Left renal pelvis (tissue), 4 donors: Measurements from ENCODE around the gene PARM1. TPM values are rescaled to one million over a fixed set of nuclear protein-coding genes. Genes with fewer than 3 reads are reported as not detected.
"Not testable (repeated sequence)": the region's sequence is repeated elsewhere in the genome, so short reads cannot be mapped to it uniquely, and the experiment has no call there.

Experiments
- DNase-seq, 4 donors: peaks; one replicate each; pipeline ENCODE4 v3.0.0-alpha.2; 2013; ENCODE audit warnings: low read depth in 4 of 4, low spot score in 3 of 4
- polyA plus RNA-seq, 4 donors: library from polyadenylated mRNA; unstranded; fragments of 120-200 nt; gene quantifications; one replicate each; pipeline ENCODE4 v1.2.1, GENCODE V29; 2013; ENCODE audit not compliant: insufficient read length in 4 of 4

Gene PARM1
- polyA plus RNA-seq, 4 donors: 22.6 to 65.9 (median 50.6) TPM

DNA sequence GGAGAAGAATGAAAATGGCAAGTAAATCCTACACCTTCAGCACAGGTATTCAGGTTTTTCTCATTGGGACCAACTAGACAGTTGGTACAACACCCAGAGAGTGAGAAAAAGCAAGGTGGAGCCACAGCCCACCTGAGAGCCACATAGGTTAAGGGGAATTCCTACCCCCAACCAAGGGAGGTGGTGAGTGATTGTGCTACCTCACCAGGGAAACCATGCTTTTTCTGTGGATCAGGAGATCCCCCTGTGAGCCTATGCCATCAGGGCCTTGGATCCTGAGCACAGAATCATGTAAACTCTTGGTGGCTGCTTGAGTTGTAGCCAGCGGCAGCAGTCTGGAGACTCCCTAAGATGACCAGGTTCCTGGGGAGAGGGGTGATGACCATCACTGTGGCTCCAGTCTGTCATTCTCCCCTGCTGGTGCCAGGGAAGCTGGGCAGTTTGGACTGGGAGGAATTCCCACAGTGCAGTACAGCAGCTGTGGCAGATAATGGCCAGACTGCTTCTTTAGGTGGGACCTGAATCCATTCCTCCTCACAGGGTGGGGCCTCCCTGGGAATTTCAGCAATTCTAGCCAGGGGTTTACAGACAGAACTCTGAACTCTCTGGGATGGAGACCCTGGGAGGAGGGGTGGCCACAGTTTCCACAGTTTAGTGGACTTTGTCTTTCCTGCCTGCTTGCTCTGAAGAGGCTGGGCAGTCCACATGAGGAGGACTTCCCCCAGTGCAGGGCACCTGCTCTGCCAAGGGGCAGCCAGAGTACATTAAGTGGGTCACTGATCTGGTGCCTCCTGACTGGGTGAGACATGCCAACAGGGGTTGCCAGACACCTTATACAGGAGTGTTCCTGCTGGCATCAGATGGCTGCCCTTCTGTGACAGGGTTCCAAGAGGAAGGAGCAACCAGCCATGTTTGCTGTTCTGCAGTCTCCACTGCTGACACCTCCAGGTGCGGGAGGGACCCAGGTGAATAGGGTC, 43.2 kb downstream of the PARM1 start:
- no peak for DNase-seq

DNA sequence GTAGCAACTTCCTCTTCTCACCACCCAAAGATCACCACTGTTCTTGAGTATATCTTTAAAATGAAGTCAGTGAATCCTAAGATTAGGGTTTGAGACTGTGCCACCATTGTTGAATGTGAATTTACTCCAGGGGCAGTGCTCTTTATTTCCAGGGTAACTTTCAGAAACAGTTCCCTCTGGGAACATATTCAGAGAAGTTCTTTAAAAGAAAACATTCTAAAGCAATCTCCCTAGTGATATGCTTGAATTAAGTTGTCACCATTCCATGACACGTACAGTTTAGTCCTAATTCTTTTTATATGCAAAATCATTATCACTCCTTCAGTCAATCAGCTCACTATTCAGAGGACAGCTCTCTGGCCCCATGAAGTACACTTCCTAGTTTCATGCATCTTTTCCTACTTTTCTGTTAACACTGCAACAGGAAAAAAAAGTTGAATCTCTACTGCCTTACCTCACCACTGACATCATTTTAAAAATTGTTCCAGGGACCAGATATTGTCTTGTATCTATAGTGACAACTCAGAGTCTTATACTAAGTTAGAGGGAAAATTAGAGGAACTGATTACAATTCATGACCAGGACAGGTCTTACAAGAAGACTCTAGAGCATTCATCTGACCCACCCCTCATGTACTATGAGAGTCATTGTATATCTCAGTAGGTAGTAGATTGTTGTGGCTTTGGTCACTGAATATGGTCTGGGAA, 49.8 kb downstream of the PARM1 start:
- DNase-seq: no peak

DNA sequence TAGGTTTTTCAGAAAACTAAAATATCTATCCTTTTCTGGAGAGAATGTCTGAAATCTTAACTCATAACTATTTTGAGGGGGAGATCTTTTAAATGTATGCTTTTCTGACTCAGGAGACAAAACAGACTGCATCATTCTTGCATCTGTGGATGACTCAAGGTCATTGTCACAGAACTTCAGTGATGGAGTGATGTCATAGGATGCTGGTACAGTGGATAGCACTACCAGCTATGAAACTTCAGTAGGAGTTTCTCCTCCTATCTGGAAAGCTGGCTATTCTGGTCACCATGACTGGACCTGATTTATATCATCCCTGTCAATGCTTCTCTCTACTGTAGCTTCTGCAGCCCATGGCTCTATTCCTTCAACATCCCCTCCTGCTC, 50.3 kb downstream of the PARM1 start:
- DNase-seq: no peak

DNA sequence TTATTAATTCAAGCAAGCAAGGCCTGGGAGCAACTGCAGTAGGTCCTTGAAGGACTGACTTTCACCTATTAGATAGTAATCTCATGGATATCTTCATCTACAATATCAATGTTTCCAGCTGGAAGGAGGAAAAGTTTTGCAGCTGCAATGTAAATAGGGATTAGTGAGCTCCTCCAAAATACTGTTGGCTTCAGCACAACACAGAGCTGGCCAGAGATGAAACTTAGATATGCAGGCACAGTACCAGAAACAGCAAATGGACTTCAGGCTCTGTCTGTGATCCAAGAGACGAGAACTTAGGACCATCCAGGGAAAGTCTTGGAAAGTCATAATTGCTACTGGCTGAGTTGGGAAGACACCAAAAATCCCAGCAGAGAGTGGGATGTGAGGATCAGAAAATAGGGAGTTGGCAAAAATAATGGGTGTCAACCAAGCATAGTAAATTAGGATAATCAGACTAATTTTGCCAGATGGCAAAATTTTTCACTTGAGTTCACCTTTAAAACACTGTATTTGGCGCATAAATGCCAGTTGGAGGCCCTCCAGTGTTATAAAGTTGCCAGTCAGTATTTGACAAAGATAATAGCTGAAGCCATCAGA, 57.5 kb downstream of the PARM1 start:
- no peak for DNase-seq

DNA sequence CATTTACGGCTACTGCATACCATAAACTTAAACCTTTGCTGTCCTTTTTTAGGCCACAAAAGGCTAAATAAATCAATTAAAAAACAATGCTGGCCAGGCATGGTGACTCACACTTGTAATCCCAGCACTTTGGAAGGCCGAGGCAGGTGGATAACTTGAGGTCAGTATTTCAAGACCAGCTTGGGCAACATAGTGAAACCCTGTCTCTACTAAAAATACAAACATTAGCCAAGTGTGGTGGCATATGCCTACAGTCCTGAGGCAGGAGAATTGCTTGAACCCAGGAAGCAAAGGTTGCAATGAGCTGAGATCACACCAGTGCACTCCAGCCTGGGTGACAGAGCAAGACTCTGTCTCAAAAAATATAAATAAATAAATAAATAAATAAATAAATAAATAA, 61.5 kb downstream of the PARM1 start:
- not testable (repeated sequence) for DNase-seq

DNA sequence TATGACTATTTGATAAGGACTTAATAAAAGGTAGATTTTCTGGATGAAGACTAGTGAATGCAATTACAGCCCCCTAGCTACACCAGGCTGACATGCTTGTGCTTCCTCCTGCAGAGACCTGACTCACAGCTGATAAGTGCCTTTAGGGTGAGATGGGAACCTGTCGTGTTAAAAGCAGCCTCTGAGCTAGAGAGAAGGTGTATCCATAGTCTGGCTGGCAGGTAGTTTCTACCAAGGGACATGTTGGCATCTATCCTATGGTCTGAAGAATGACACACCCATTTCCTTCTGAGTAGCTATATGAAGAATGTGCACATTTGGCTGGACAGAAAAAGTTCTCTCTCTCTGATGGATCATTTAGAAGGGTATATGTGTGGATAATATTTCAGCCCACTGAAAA, 64.1 kb downstream of the PARM1 start:
- DNase-seq: no peak

DNA sequence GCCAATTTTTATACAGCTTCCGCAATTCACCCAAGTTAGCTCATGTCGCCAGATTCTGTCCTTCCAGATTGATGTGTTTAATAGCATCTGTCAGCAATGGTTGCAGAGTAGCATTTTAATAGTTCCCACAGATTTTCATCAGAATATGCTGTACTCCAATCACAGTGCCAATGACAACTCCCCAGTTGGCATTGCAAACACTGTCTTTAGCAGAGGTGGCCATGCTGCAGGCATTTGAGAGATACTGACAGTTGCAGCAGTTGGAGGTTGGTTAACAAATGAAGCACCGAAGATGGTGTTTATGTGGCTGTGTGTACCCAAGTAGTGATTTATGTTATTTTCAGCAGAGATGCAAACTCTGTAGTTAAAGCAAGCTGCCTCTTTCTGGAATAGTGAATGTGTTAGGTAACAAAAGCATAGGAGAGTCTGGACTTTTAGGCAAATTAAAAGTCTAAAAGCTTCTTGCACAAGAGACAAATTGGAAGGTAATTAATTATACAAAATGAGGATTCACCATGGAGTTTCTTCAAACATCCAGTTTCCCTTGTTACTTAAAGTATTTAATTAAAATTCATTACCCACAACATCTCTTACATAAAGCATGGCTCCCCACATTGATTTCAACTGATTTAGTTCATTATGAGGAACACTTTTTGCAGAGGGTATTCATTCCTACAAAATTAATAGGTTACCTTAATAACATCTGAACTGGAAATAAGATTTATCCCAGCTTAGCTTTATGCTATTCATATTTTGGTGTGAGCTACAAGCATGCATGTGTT, 65.2 kb downstream of the PARM1 start:
- no peak for DNase-seq

DNA sequence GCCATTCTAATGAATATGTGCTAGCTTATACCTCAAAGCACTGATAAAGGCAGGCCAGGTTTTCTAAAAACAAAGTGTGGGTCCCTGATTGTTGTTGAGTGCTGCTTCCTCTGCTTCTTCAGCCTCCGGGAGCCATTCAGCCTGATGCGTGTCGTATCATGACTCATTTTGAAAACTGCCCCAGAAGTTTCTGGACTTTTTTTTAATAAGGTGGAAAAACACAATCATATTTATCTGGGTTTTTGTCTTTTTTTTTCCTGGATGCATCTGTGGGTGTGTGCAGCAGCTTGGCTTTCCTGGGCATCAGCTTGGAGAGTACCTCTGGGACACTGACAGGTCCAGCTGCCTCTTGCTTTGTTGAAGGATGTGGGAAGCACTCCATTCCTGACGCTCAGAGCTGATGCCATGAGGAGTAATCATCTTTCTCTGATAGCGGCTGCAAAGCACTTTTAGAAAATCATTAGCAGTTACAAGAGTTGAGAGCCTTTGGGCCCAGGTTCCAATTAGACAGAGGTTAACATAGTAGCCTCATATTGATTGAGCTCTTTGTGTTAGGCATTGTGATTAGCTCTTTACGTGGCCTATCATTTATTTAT, 66.9 kb downstream of the PARM1 start:
- no peak for DNase-seq

DNA sequence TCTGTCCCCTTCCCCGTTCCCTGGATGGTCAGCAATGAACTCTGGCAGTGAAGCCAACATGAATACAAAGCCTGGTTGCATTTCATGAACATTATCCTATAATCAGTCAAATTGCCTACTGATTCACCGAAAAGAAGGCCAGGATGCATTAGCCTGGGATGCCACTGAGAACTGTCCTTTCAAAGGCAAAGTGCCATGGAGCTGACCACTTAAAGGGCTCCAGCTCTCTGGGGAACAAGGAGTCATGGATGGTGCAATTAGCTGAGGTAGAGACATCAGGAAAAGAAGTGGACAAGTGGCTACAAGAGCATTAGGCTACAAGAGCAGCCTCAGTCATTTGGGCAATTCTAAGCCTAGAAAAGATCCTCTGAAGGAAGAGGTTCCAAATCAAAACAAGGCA, 69.0 kb downstream of the PARM1 start:
- no peak for DNase-seq

DNA sequence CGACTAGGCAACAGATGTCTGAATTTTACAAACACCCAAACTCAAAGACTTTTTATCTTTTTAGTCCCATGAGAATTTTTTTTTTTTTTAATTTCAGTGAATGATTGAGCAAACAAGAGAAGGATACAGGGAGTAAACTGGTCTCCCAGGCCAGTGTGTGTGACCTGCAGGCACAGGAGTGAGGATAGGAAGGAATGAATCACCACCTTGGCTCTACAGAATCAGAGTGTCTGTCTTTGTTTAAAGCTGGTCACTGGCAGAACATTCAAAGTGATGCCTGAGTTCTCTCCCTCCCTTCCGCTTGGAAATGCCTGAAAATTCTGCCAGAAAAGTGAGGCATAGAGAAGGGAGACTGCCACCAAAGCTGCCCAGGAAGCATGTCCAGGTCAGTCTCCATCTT, 69.5 kb downstream of the PARM1 start:
- no peak for DNase-seq

DNA sequence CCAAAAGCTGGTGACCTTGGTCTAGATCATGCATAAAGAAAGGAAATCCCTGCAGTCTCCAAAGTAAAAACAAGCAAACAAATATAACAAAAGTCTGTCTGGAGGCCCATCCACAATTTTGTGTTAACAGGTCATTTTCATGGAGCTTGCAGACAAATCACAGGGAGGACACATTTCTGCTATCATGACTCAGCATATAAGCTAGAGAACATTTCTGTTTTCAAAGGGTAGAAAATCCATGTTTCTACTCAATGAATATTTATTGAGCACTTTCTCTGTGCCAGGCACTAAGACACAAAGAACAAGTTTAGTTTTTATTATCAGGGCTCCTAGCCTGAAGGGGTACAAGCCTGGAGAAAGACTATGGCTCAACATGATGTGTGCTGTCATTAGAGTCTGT, 71.1 kb downstream of the PARM1 start:
- DNase-seq: no peak

DNA sequence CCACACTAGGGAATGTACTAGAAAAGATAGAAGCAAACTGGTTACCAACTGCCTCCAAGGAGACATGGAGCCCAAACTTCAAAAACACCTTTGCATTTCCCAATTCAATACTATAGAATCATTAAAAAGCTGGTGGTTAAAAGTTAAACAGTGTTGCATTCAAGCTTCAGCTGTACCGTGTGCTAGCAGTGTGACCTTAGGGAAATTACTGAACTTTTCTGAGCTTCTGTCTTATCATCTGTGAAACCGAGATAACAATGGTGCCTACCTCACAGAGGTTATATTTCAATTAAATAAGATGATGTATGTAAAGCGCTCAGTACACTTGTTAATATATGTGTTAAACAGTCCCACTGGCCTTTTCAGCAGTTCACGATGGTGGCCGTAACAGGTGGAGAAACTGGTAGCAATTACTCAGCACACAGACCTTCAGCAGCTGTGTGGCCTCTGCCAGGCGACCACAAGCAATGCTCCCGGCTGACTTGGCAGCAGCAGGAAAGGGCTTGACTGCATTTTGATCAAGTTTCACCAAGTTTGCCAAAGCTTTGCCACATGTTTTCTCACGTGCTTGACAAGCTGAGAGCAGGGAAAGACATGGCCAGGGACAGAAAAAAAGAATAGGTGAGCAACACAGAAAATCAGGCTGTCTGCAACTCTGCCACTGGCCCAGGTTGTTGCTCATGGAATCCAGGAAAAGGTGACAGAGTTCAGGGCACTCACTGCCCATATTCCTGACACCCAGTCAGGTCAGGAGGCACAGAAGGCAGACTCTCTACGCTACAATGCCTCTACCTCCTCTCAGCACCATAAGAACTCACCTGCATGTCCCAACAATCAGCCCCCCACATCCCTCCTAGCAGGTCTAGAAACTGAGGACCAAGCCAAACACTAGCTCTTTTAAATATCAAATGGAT, 72.1 kb downstream of the PARM1 start:
- DNase-seq: no peak

DNA sequence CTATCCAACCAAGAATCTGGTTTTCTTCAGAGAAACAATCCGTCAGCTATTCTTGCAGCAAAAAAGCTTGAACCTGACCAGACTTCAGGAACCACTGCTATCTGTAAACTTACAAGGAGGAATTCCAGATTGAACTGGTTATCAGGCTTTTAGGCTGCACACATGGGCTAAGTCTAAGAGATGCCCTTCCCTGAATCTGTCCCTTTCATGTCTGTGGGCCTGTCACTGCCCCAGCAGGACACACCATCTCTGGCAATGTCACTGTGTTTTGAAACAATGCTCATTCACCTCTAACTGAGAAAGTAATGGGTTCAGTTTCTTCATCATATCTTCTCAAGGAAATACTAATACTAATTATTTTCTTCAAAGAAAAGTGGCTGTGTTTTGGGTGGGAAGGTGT, 72.8 kb downstream of the PARM1 start:
- no peak for DNase-seq

DNA sequence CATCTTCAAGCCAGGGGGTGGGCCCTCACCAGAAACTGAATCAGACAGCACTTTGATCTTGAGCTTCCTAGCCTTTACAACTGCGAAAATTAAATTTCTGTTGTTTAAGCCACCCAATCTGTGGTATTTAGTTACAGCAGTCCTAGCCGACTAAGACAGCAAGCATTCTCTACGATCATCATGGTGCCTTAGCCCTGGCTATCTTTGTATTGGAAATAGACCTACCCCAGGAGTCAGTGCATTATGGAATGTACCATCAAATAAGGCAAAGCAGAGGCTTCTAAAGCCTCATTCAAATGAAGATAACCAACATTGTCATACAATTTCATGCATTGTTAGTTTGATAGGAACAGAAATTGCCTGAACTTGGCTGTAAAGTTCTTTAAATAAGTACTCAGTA, 75.0 kb downstream of the PARM1 start:
- no peak for DNase-seq

DNA sequence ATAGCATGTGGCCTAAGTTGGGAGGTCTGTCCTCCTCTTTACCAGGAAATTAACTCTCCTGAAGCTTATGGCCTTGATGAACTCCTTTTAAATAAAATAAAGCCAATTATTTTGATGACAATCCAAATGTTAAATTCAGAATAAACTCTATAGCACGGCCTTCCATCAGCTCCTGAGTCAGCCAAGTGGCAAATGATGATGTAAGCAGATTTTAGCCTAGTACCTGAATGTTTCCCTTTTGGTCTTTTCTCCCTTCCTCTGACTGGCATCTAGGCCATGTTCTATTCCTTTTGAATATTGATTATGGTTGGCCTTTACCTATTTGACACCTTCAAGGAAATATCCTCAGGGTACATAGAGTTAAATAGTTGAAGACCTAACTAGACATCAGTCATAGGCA, 76.2 kb downstream of the PARM1 start:
- DNase-seq: no peak

DNA sequence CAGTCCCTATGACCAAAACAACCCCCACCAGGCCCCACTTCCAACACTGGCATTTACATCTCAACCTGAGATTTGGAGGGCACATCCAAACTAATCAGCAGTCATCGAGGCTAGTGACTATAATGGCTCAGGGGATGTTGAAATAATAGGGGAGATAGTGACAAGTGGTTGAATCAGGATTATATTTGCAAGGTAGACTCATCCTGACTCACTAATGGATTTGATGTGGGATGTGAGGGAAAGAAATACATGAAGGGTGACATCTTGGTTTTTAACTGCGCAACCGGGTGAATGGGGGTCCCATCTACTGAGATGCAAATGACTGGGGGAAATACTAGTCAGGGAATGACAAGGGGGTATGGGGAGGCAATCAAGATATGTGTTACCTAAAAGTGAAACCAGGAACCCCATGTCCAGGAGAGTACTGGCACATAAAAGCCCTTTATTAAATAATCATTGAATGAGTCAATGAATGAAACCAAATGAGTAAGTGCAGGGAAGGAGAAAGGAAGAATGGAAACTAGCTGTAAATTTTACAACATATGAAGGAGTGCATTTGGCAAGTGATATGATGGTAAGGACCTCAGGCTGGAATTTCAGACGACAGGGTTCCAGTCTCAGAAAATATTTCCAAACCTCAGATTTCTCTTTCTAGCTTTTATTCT, 78.3 kb downstream of the PARM1 start:
- DNase-seq: no peak

DNA sequence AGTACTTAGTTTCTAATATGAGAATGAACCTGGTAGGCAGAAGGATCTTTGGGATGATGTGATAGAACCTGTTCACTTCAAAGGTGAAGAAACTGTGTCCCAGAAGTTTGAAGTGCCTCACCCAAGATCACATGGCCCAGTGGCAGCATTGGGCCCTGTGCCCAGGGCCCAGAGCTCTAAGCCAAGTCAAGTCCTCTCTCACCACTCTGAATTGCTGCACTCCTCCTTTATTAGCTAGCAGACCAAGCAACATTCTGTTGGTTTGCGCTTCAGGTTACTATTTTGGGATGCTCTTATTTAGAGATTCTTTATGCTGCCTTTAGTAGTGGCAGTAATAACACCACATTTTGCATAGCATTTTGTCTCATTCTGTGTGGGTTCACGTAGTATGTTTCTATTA, 82.7 kb downstream of the PARM1 start:
- DNase-seq: no peak

DNA sequence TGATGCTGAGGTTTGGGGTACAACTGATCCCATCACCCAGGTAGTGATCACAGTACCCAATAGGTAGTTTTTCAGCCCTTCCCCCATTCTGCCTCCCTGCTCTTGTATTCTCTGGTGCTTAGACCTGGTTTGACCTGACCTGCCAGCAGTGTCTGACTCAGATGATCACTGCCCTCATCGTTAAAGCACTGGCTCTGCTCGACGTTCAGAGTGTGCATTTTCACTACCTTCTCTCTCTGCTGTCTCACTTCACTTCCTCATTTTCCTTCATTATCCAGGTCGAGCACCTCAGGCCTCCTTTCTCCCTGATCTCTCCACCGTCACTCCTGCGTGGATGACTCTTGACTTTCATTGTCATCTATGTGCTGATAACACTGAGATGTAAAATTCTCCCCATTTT, 83.6 kb downstream of the PARM1 start:
- no peak for DNase-seq
